Central memory CD8-positive, alpha-beta T cell (primary cell): ENCODE data around the gene MAFG.
"Not testable (repeated sequence)": the region's sequence is repeated elsewhere in the genome, so short reads cannot be mapped to it uniquely, and the experiment has no call there.

Source experiments
- ATAC-seq: fragments of 150-1000 bp; cut with Tn5 transposase; replicated peaks from 2 replicates; pipeline ENCODE4 v1.10.0; 2022; ENCODE audit warnings: mild to moderate bottlenecking, moderate FRiP score, moderate number of reproducible peaks; ENCODE audit not compliant: poor library complexity, severe bottlenecking; ENCODE audit errors: extremely low read depth
- DNase-seq, 2 donors: peaks; one replicate each; pipeline ENCODE4 v3.0.0; 2021; ENCODE audit warnings: low spot score in 2 of 2
- H3K27ac Mint-ChIP-seq: one replicate; pipeline ENCODE4 v1.8.0; 2022; ENCODE audit warnings: low read depth, mild to moderate bottlenecking, moderate library complexity, mixed read lengths
- H3K27me3 Mint-ChIP-seq: one replicate; pipeline ENCODE4 v1.8.0; 2022; ENCODE audit warnings: mixed read lengths
- H3K36me3 Mint-ChIP-seq: one replicate; pipeline ENCODE4 v1.8.0; 2022; ENCODE audit warnings: mild to moderate bottlenecking, moderate library complexity, mixed read lengths; ENCODE audit not compliant: insufficient read depth
- H3K4me1 Mint-ChIP-seq: one replicate; pipeline ENCODE4 v1.8.0; 2022; ENCODE audit warnings: mixed read lengths
- H3K4me3 Mint-ChIP-seq: one replicate; pipeline ENCODE4 v1.8.0; 2022; ENCODE audit warnings: mild to moderate bottlenecking, moderate library complexity, mixed read lengths
- H3K9me3 Mint-ChIP-seq: one replicate; pipeline ENCODE4 v1.8.0; 2022; ENCODE audit warnings: mixed read lengths

Gene MAFG

GRCh38 chr17:81955058-81955681 is 27.6 kb upstream of the MAFG start:
- Mint-ChIP-seq H3K27ac (no peak overlapping the region), H3K4me1 (peaks cover 5% of the 10 kb centered on the region), H3K36me3 (no peaks in the 10 kb centered on the region)

GRCh38 chr17:81954131-81955057 is 26.9 kb upstream of the MAFG start:
- H3K27ac Mint-ChIP-seq = no peak overlapping the region
- no peak for ATAC-seq
- no peak for DNase-seq
- H3K4me3 Mint-ChIP-seq = no peak overlapping the region
- H3K4me1 Mint-ChIP-seq = peaks cover 5% of the 10 kb centered on the region
- no peaks in the 10 kb centered on the region for H3K9me3 Mint-ChIP-seq
- peaks cover under 1% of the 10 kb centered on the region for H3K36me3 Mint-ChIP-seq
- peaks cover 22% of the 10 kb centered on the region for H3K27me3 Mint-ChIP-seq

More at GRCh38 chr17:81955058-81955681, 27.6 kb upstream of the MAFG start:
- peaks cover 22% of the 10 kb centered on the region for H3K27me3 Mint-ChIP-seq
- H3K9me3 Mint-ChIP-seq = no peaks in the 10 kb centered on the region
- DNase-seq = no peak
- ATAC-seq = no peak
- no peak overlapping the region for H3K4me3 Mint-ChIP-seq

GRCh38 chr17:81953443-81953842 is 25.9 kb upstream of the MAFG start:
- DNase-seq, H3K4me3 Mint-ChIP-seq, H3K36me3 Mint-ChIP-seq, H3K4me1 Mint-ChIP-seq, H3K27ac Mint-ChIP-seq, ATAC-seq, H3K9me3 Mint-ChIP-seq: not testable (repeated sequence)
- H3K27me3 Mint-ChIP-seq = peaks cover 15% of the 10 kb centered on the region

- no peak for ATAC-seq
- Mint-ChIP-seq H3K4me3 (no peak overlapping the region), H3K9me3 (no peaks in the 10 kb centered on the region), H3K27ac (no peak overlapping the region), H3K36me3 (peaks cover 1% of the 10 kb centered on the region), H3K27me3 (peaks cover 9% of the 10 kb centered on the region), H3K4me1 (no peaks in the 10 kb centered on the region)
- no peak for DNase-seq
These were observed 25.3 kb upstream of the MAFG start for GRCh38 chr17:81952792-81953228.

- no peak for ATAC-seq
- DNase-seq = no peak
- H3K27me3 Mint-ChIP-seq = peaks cover 5% of the 10 kb centered on the region
- H3K4me1 Mint-ChIP-seq = no peaks in the 10 kb centered on the region
- peaks cover 1% of the 10 kb centered on the region for H3K36me3 Mint-ChIP-seq
- H3K9me3 Mint-ChIP-seq = no peaks in the 10 kb centered on the region
- H3K27ac Mint-ChIP-seq = no peak overlapping the region
- H3K4me3 Mint-ChIP-seq = no peak overlapping the region
These were observed 24.5 kb upstream of the MAFG start for GRCh38 chr17:81951785-81952684.

GRCh38 chr17:81950501-81950900 is 23.0 kb upstream of the MAFG start:
- DNase-seq (no peak), ATAC-seq (no peak)
- H3K4me3 Mint-ChIP-seq = no peak overlapping the region
- H3K4me1 Mint-ChIP-seq = no peaks in the 10 kb centered on the region
- peaks cover 1% of the 10 kb centered on the region for H3K36me3 Mint-ChIP-seq
- peaks cover 8% of the 10 kb centered on the region for H3K27me3 Mint-ChIP-seq
- no peaks in the 10 kb centered on the region for H3K9me3 Mint-ChIP-seq
- no peak overlapping the region for H3K27ac Mint-ChIP-seq

GRCh38 chr17:81948635-81949378 is 21.3 kb upstream of the MAFG start:
- no peak overlapping the region for H3K4me3 Mint-ChIP-seq
- peaks cover 1% of the 10 kb centered on the region for H3K36me3 Mint-ChIP-seq
- no peak for DNase-seq

GRCh38 chr17:81947189-81947588 is 19.7 kb upstream of the MAFG start, which contains the start of gene MYADML2:
Gene MYADML2 (minus strand): TSS chr17:81947233. CDS start chr17:81941741, 5,492 bp downstream.
- H3K4me3 Mint-ChIP-seq = no peak within 1 kb of the TSS
- H3K36me3 Mint-ChIP-seq = peaks cover 1% of the 10 kb centered on the region
- H3K27me3 Mint-ChIP-seq = peaks cover 15% of the 10 kb centered on the region
- H3K27ac Mint-ChIP-seq = no peak within 1 kb of the TSS
- ATAC-seq (no peak), DNase-seq (no peak)
- no peaks in the 10 kb centered on the region for H3K9me3 Mint-ChIP-seq
- no peaks in the 10 kb centered on the region for H3K4me1 Mint-ChIP-seq

More at GRCh38 chr17:81948635-81949378, 21.3 kb upstream of the MAFG start:
- Mint-ChIP-seq H3K9me3 (no peaks in the 10 kb centered on the region), H3K27ac (no peak overlapping the region), H3K27me3 (peaks cover 8% of the 10 kb centered on the region), H3K4me1 (no peaks in the 10 kb centered on the region)
- no peak for ATAC-seq

GRCh38 chr17:81944858-81945257 is 17.3 kb upstream of the MAFG start:
- Mint-ChIP-seq H3K4me3 (no peak overlapping the region), H3K9me3 (no peaks in the 10 kb centered on the region), H3K27me3 (peaks cover 26% of the 10 kb centered on the region), H3K27ac (no peak overlapping the region), H3K4me1 (no peaks in the 10 kb centered on the region), H3K36me3 (peaks cover 1% of the 10 kb centered on the region)
- ATAC-seq = no peak
- no peak for DNase-seq

- Mint-ChIP-seq H3K27ac (no peak overlapping the region), H3K27me3 (peaks cover 23% of the 10 kb centered on the region), H3K4me3 (no peak overlapping the region)
These were observed 14.6 kb upstream of the MAFG start for GRCh38 chr17:81942167-81942553.

GRCh38 chr17:81941484-81942166 is 14.1 kb upstream of the MAFG start:
- Mint-ChIP-seq H3K9me3 (no peaks in the 10 kb centered on the region), H3K27me3 (peaks cover 18% of the 10 kb centered on the region), H3K4me1 (peaks cover 5% of the 10 kb centered on the region), H3K27ac (no peak overlapping the region), H3K4me3 (no peak overlapping the region), H3K36me3 (peaks cover 1% of the 10 kb centered on the region)
- no peak for DNase-seq
- ATAC-seq = no peak

More at GRCh38 chr17:81942167-81942553, 14.6 kb upstream of the MAFG start:
- no peak for ATAC-seq
- no peak for DNase-seq
- Mint-ChIP-seq H3K36me3 (peaks cover 1% of the 10 kb centered on the region), H3K9me3 (no peaks in the 10 kb centered on the region), H3K4me1 (peaks cover 5% of the 10 kb centered on the region)
